IPS-18a (cell line): ENCODE results near the gene TIMM10.

Experiments used
- H3K27ac ChIP-seq: one replicate; pipeline ENCODE4 v1.5.1; 2013; ENCODE audit warnings: low read length
- H3K27me3 ChIP-seq: one replicate; pipeline ENCODE4 v1.6.1; 2013; ENCODE audit warnings: mild to moderate bottlenecking, low read length; ENCODE audit not compliant: control insufficient read depth, insufficient read depth
- H3K36me3 ChIP-seq: one replicate; pipeline ENCODE4 v1.6.1; 2013; ENCODE audit warnings: low read depth, low read length; ENCODE audit not compliant: control insufficient read depth
- H3K4me1 ChIP-seq: one replicate; pipeline ENCODE4 v1.6.1; 2013; ENCODE audit warnings: low read depth, low read length; ENCODE audit not compliant: control insufficient read depth
- H3K4me3 ChIP-seq: one replicate; pipeline ENCODE4 v1.5.1; 2013; ENCODE audit warnings: low read length
- H3K9ac ChIP-seq: one replicate; pipeline ENCODE4 v1.6.1; 2013; ENCODE audit warnings: mild to moderate bottlenecking, low read length, moderate library complexity
- H3K9me3 ChIP-seq: one replicate; pipeline ENCODE4 v1.6.1; 2013; ENCODE audit warnings: low read depth, low read length; ENCODE audit not compliant: control insufficient read depth

TIMM10 gene

DNA sequence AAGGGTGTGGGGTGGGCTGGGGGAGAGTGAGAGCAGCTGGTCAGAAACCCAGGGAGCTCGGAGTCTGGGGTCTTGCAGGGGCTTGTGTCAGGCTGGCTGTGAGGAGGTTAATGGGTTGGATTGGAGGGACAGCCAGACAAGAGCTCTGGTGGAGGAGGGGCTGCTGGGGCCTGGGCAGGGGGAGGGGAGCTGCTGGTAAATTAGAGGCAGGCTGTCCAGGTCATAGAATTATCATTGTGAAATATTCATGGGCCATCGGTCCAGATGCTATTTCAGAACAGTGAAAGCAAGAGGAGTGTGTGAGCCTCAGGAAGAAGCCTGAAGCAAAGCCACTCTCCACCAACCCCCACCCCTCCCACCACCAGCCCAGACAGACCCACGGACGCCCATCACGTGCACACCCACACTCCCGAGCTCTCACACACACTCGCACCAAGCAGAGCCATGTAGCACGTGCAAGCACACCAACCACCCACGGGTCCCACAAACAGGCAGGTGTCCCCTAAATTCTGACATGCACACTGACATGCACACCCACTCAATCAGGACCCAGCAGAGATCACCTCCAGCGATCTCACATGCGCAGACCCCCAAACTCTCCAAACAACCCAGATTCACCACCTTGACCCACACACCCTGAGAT lies 51.4 kb downstream of the TIMM10 start:
- H3K9me3 ChIP-seq: no peaks in the 10 kb centered on the region
- peaks cover 75% of the 10 kb centered on the region for H3K27me3 ChIP-seq
- no peaks in the 10 kb centered on the region for H3K36me3 ChIP-seq
- peaks cover 9% of the 10 kb centered on the region for H3K4me1 ChIP-seq
- H3K27ac ChIP-seq: no peak overlapping the region
- H3K4me3 ChIP-seq: no peak overlapping the region
- H3K9ac ChIP-seq: no peak overlapping the region
